MCF 10A (cell line): ENCODE measurements around the gene ADORA3. TPM values are rescaled to one million over a fixed set of nuclear protein-coding genes. Genes with fewer than 3 reads are reported as not detected.

Experiments used
- BruUV-seq: library from RNA; stranded (reverse); fragments of 400-500 nt; replicated peaks from 2 replicates; lab custom pipeline; 2021; lab: Mats Ljungman, UMichigan
- CTCF ChIA-PET: fragments of 300-600 bp; sonication (Branson Sonifier 250); formaldehyde crosslinking; extraction: SDS; loops from one replicate; lab custom pipeline; 2021; ENCODE audit warnings: antibody characterized with exemption, inconsistent platforms; lab: Yijun Ruan, JAX
- POLR2A ChIA-PET: fragments of 300-600, 350-650 bp; sonication (Branson Sonifier 250); formaldehyde crosslinking; extraction: SDS; loops from one replicate; lab custom pipeline; 2020; ENCODE audit warnings: antibody characterized with exemption, inconsistent platforms; lab: Yijun Ruan, JAX
- DNase-seq: peaks from one replicate; pipeline ENCODE4 v3.0.0-alpha.2; 2018; ENCODE audit not compliant: unreplicated experiment
- H3K27ac Mint-ChIP-seq: one replicate; pipeline ENCODE4 v1.8.0; 2022; ENCODE audit warnings: mild to moderate bottlenecking, low read depth, mixed read lengths; ENCODE audit not compliant: unreplicated experiment
- H3K27me3 Mint-ChIP-seq: one replicate; pipeline ENCODE4 v1.8.0; 2022; ENCODE audit warnings: mixed read lengths; ENCODE audit not compliant: insufficient read depth, unreplicated experiment
- H3K36me3 Mint-ChIP-seq: one replicate; pipeline ENCODE4 v1.8.0; 2022; ENCODE audit warnings: mild to moderate bottlenecking, moderate library complexity, mixed read lengths; ENCODE audit not compliant: insufficient read depth, unreplicated experiment
- H3K4me1 Mint-ChIP-seq: one replicate; pipeline ENCODE4 v1.8.0; 2022; ENCODE audit warnings: mixed read lengths; ENCODE audit not compliant: insufficient read depth, unreplicated experiment
- H3K4me3 Mint-ChIP-seq: one replicate; pipeline ENCODE4 v1.8.0; 2022; ENCODE audit warnings: mild to moderate bottlenecking, moderate library complexity, mixed read lengths; ENCODE audit not compliant: unreplicated experiment
- H3K9me3 Mint-ChIP-seq: one replicate; pipeline ENCODE4 v1.8.0; 2022; ENCODE audit warnings: mixed read lengths; ENCODE audit not compliant: unreplicated experiment
- intact Hi-C: fragments of 100-400 bp; cut with micrococcal nuclease; formaldehyde crosslinking; loops from 2 replicates; pipeline ENCODE4 v1.14.1; 2022
- total RNA-seq: library from RNA; stranded (reverse); gene quantifications from 2 replicates; pipeline ENCODE4 v1.2.3, GENCODE V29; 2022
- TF ChIP-seq, protein P1 (sequence below): fragments of 200-600 bp; IDR thresholded peaks from one replicate; pipeline ENCODE4 v1.8.0; 2022; ENCODE audit warnings: antibody characterized with exemption, mild to moderate bottlenecking; ENCODE audit not compliant: unreplicated experiment

Gene ADORA3
- total RNA-seq, 1 experiment from 2014 or later = not detected

DNA sequence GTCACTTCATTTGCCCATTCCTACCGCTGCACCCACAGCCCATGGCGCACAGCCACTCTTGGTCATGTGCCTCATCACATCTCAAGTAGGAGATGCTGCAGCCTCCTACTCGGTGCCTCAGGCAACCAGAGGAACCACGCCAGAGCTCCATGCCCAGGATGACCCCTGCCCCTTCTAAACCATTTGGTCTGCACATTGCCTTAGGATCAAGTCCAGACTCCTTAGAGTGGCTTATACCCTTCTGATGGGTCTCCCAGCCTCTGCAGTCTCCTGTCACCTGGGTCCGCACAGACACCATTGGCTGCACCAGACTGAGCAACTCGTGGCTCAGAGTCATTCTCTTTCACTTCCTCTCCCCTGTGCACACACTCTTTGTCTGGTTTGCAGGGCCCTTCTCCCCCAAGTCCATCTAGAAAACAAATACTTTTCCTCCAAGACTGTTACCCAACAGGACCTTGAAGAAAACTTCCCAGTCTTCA is 2.2 kb upstream of the ADORA3 start:
- TF ChIP-seq, protein P1, sequence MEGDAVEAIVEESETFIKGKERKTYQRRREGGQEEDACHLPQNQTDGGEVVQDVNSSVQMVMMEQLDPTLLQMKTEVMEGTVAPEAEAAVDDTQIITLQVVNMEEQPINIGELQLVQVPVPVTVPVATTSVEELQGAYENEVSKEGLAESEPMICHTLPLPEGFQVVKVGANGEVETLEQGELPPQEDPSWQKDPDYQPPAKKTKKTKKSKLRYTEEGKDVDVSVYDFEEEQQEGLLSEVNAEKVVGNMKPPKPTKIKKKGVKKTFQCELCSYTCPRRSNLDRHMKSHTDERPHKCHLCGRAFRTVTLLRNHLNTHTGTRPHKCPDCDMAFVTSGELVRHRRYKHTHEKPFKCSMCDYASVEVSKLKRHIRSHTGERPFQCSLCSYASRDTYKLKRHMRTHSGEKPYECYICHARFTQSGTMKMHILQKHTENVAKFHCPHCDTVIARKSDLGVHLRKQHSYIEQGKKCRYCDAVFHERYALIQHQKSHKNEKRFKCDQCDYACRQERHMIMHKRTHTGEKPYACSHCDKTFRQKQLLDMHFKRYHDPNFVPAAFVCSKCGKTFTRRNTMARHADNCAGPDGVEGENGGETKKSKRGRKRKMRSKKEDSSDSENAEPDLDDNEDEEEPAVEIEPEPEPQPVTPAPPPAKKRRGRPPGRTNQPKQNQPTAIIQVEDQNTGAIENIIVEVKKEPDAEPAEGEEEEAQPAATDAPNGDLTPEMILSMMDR = no peak
- Mint-ChIP-seq H3K27ac (no peak overlapping the region), H3K4me3 (no peak overlapping the region), H3K4me1 (peaks cover 10% of the 10 kb centered on the region), H3K36me3 (no peaks in the 10 kb centered on the region), H3K27me3 (no peaks in the 10 kb centered on the region), H3K9me3 (no peaks in the 10 kb centered on the region)
- POLR2A ChIA-PET = interaction anchor here (0.7 kb wide), 1 partner anchor 542 kb away, joined by 3 read pairs; no protein-coding TSS in a partner anchor
- DNase-seq = no peak
- CTCF ChIA-PET = interaction anchor here (0.6 to 4.2 kb wide), 4 partner anchors 164 to 1521 kb away, joined by 3 to 31 read pairs (median 4); partner anchors contain the start of gene AHCYL1
- BruUV-seq = no TSS peak
- intact Hi-C loops = loop anchor here (5.0 kb wide), 2 partner anchors 167 to 283 kb away; no protein-coding TSS in a partner anchor

GRCh38 chr1:111504097-111504496 is 664 bp upstream of the ADORA3 start:
- Mint-ChIP-seq H3K27me3 (peaks cover 14% of the 10 kb centered on the region), H3K4me3 (no peak overlapping the region), H3K27ac (no peak overlapping the region), H3K4me1 (peaks cover 5% of the 10 kb centered on the region), H3K9me3 (no peaks in the 10 kb centered on the region), H3K36me3 (no peaks in the 10 kb centered on the region)
- BruUV-seq = no TSS peak
- ChIA-PET POLR2A (interaction anchor here (1.4 kb wide), 1 partner anchor 14 kb away, joined by 4 read pairs; no protein-coding TSS in a partner anchor), CTCF (interaction anchor here (0.5 to 0.6 kb wide), 2 partner anchors 67 to 1475 kb away, joined by 3 to 4 read pairs; no protein-coding TSS in a partner anchor)
- no peak for DNase-seq
- TF ChIP-seq, protein P1 = no peak
- intact Hi-C loops = no loop called here

GRCh38 chr1:111501645-111502044 is 1.8 kb downstream of the ADORA3 start:
- Mint-ChIP-seq H3K4me1 (no peaks in the 10 kb centered on the region), H3K4me3 (no peak overlapping the region), H3K36me3 (no peaks in the 10 kb centered on the region), H3K27ac (no peak overlapping the region), H3K27me3 (peaks cover 15% of the 10 kb centered on the region), H3K9me3 (no peaks in the 10 kb centered on the region)
- no peak for DNase-seq
- POLR2A ChIA-PET = interaction anchor here (0.7 kb wide), 1 partner anchor 136 kb away, joined by 3 read pairs; no protein-coding TSS in a partner anchor
- CTCF ChIA-PET = interaction anchor here (0.6 to 1.5 kb wide), 3 partner anchors 19 to 236 kb away, joined by 3 to 4 read pairs (median 4); no protein-coding TSS in a partner anchor
- TF ChIP-seq, protein P1 = no peak
- intact Hi-C loops = no loop called here
- BruUV-seq = no TSS peak

GRCh38 chr1:111499026-111499785 is 4.2 kb downstream of the ADORA3 start:
- intact Hi-C loops = no loop called here
- TF ChIP-seq, protein P1 = no peak
- ChIA-PET POLR2A (interaction anchor here (1.9 kb wide), 1 partner anchor 9 kb away, joined by 9 read pairs; no protein-coding TSS in a partner anchor), CTCF (interaction anchor here (1.3 to 3.2 kb wide), 4 partner anchors 9 to 216 kb away, joined by 3 to 22 read pairs (median 5); no protein-coding TSS in a partner anchor)
- no TSS peak for BruUV-seq
- H3K9me3 Mint-ChIP-seq = peaks cover 11% of the 10 kb centered on the region
- no peaks in the 10 kb centered on the region for H3K4me1 Mint-ChIP-seq
- H3K4me3 Mint-ChIP-seq = no peak overlapping the region
- no peak for DNase-seq
- H3K27me3 Mint-ChIP-seq = peaks cover 39% of the 10 kb centered on the region
- H3K27ac Mint-ChIP-seq = no peak overlapping the region
- H3K36me3 Mint-ChIP-seq = no peaks in the 10 kb centered on the region
